Measurements from ENCODE around the gene DEPDC5. TPM values are rescaled to one million over a fixed set of nuclear protein-coding genes. Genes with fewer than 3 reads are reported as not detected.

The DEPDC5 gene
- total and polyA plus RNA-seq, 10 of the 15 experiments (the other 5 are each of a cell fraction or from before 2014, with no cell fraction given): 3.0 to 38.9 (median 22.8) TPM

GRCh38 chr22:31853736-31854495 is 100.1 kb downstream of the DEPDC5 start:
- Histone ChIP-seq H3K27me3 (replicated peaks in 1 of 2; ENCODE audit: control insufficient read depth in 2 of 2, insufficient read depth in 2 of 2, low read length in 1 of 2) (no peaks in the 10 kb centered on the region), H4K20me1 (ENCODE audit: control insufficient read depth, insufficient read depth) (no peaks in the 10 kb centered on the region), H3K9me3 (replicated peaks; ENCODE audit: control insufficient read depth, insufficient read depth, low read length) (no peaks in the 10 kb centered on the region), H3K9ac (ENCODE audit: control insufficient read depth, insufficient read depth, low read length) (no peak overlapping the region), H2AFZ (ENCODE audit: control insufficient read depth, low read depth, low read length) (no peak overlapping the region), H3K4me1 (ENCODE audit: control insufficient read depth, insufficient read depth, low read length) (no peaks in the 10 kb centered on the region), H3K4me2 (ENCODE audit: control insufficient read depth, insufficient read depth) (no peak overlapping the region), H3K36me3 (ENCODE audit: control insufficient read depth in 2 of 2, insufficient read depth in 2 of 2, low read length in 1 of 2) (peaks cover 10 to 19% of the 10 kb centered on the region in 2 experiments), H3K79me2 (ENCODE audit: control insufficient read depth, insufficient read depth, low read length) (no peaks in the 10 kb centered on the region), H3K4me3 (no peak overlapping the region), H3K27ac (ENCODE audit: control insufficient read depth, insufficient read depth) (no peak overlapping the region)
- FAIRE-seq (no peak), DNase-seq (ENCODE audit: low read depth, low spot score) (no peak), ATAC-seq (no peak)
- no TSS peak for BruUV-seq (replicated peaks)
- TF ChIP-seq LARP7 (IDR thresholded peaks at IDR 0.05): no peak
- TF ChIP-seq MTA2 (IDR thresholded peaks at IDR 0.05; ENCODE audit: low read depth): no peak
- no peak for TF ChIP-seq SREBF1 (IDR thresholded peaks at IDR 0.05; ENCODE audit: low read length)
- TF ChIP-seq ZNF274 (IDR thresholded peaks at IDR 0.05; ENCODE audit: insufficient read depth, insufficient read length): no peak
- TF ChIP-seq USF1 (IDR thresholded peaks at IDR 0.05; ENCODE audit: borderline replicate concordance, extremely low read length, insufficient read depth, low read depth, low read length): no peak
- no peak for TF ChIP-seq CTCF (IDR thresholded peaks at IDR 0.05 in 2 of 3, conservative IDR thresholded peaks at IDR 0.05 in 1 of 3; ENCODE audit: control insufficient read depth in 2 of 3, extremely low read depth in 1 of 3, insufficient read depth in 1 of 3, low read depth in 3 of 3, low read length in 3 of 3)
- no peak for TF ChIP-seq FOS (IDR thresholded peaks at IDR 0.05; ENCODE audit: borderline replicate concordance, extremely low read depth, insufficient read length)
- no peak for TF ChIP-seq NFYB (IDR thresholded peaks at IDR 0.05; ENCODE audit: insufficient read depth, low read depth, low read length)
- no peak for TF ChIP-seq HCFC1 (IDR thresholded peaks at IDR 0.05; ENCODE audit: low read length)
- no peak for TF ChIP-seq SP1 (IDR thresholded peaks at IDR 0.05; ENCODE audit: low read depth, low read length)
- TF ChIP-seq BMI1 (IDR thresholded peaks at IDR 0.05; ENCODE audit: borderline replicate concordance): no peak
- no peak for TF ChIP-seq PRDM15 (CRISPR knock-in tag; IDR thresholded peaks at IDR 0.05)
- TF ChIP-seq NR2F1 (conservative IDR thresholded peaks at IDR 0.05): no peak
- TF ChIP-seq TAF1 (IDR thresholded peaks at IDR 0.05; ENCODE audit: borderline replicate concordance, low read depth, low read length): no peak
- TF ChIP-seq ELK1 (IDR thresholded peaks at IDR 0.05; ENCODE audit: low read depth, low read length): no peak
- TF ChIP-seq CHD1 (IDR thresholded peaks at IDR 0.05; ENCODE audit: low read depth, low read length): no peak
- no peak for TF ChIP-seq ZNF217 (IDR thresholded peaks at IDR 0.05)
- TF ChIP-seq PAX5 (IDR thresholded peaks at IDR 0.05; ENCODE audit: borderline replicate concordance, low read depth, low read length): no peak
- SMC1A ChIA-PET (ENCODE audit: uncharacterized antibody, unreplicated experiment): interaction anchor here (0.6 to 1.0 kb wide), 3 partner anchors 17 to 188 kb away, joined by 3 read pairs; no protein-coding TSS in a partner anchor
- RAD21 ChIA-PET (ENCODE audit: unreplicated experiment): no interaction called here
- 79% methylated on average over 6 of the region's 6 CpGs for WGBS (ENCODE audit: insufficient coverage, insufficient replicate concordance, low lambda C conversion rate, missing lambda C conversion rate)
- POLR2A ChIA-PET: no interaction called here
- CTCF ChIA-PET: no interaction called here
- in situ Hi-C loops (cut with MboI) (no loop called here), intact Hi-C loops (cut with micrococcal nuclease; ENCODE audit: unreplicated experiment) (no loop called here)
